ENCODE measurements around the gene FGF18.

Gene FGF18

DNA sequence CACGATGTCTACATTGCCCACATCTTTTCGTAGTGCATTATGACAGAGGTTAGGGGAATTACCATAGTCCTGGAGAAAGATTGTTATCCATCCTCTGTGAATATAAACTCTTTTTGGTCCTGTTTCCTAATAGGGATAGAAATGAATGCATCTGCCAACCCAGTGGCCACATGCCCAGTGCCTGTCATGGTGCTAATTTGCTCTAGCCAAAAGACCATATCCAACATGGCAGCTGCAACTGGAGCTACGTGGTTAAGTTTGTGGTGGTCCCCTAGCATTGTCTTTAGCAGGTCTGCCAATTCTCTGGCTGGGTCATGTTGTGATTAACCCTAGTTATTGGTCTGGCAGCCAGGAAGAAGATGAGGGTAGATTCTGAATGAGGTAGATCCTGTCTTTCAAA is 87.5 kb downstream of the FGF18 start:
- FAIRE-seq = no peak
